Stimulated activated CD4-positive, alpha-beta T cell treated with anti-CD3 and anti-CD28 coated beads, Interleukin-4, amount 100 ng/mL, for 48 hours (primary cell): ENCODE data around the gene CHRNA4.
"Not testable (repeated sequence)": the region's sequence is repeated elsewhere in the genome, so short reads cannot be mapped to it uniquely, and the experiment has no call there.

Experiments
- DNase-seq, 2 donors: peaks; one replicate each; pipeline ENCODE4 v3.0.0-alpha.2; 2020; ENCODE audit warnings: low read depth in 2 of 2

The CHRNA4 gene

DNA sequence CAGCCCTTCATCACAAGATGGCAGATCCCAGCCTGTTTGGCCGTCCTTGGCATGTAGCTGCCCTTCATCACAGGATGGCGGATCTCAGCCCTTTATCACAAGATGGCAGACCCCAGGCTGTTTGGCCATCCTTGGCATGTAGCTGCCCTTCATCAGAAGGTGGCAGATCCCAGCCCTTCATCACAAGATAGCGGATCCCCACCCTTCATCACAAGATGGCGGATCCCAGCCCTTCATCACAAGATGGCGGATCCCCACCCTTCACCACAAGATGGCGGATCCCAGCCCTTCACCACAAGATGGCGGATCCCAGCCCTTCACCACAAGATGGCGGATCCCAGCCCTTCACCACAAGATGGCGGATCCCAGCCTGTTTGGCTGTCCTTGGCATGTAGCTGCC is 26.1 kb downstream of the CHRNA4 start:
- DNase-seq = not testable (repeated sequence)

GRCh38 chr20:63334356-63334755 is 26.8 kb downstream of the CHRNA4 start:
- DNase-seq = no peak

DNA sequence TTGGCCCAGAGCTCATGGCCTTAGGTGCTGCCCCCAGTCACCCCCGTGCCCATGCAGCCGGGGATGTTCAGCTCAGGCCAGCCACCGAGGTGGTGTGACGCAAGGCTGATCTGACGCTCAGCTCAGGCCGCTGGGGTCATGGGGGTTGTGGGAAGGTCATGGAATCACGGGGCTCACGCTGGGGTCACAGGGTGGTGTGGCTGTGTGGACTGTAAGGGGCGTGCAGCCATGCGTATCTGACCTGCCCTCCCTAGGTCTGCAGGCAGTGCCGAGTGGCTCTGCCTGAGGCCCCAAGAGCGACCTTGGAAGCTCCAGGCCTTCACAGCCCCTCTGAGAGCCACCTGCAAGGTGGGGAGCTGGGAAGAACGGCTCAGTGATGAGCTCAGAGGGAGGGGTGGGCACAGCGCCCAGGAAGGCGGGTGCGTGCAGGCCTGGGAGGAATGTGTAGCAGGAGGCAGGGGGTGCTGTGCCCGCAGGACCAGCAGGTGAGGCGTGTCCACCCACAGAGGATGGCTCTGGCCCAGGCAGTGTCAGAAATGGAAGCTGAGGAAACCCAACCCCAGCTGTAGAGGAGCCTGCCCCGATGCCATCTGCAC is 27.8 kb downstream of the CHRNA4 start:
- DNase-seq = no peak

- DNase-seq = no peak
Measured at GRCh38 chr20:63332488-63333240, 28.5 kb downstream of the CHRNA4 start.

DNA sequence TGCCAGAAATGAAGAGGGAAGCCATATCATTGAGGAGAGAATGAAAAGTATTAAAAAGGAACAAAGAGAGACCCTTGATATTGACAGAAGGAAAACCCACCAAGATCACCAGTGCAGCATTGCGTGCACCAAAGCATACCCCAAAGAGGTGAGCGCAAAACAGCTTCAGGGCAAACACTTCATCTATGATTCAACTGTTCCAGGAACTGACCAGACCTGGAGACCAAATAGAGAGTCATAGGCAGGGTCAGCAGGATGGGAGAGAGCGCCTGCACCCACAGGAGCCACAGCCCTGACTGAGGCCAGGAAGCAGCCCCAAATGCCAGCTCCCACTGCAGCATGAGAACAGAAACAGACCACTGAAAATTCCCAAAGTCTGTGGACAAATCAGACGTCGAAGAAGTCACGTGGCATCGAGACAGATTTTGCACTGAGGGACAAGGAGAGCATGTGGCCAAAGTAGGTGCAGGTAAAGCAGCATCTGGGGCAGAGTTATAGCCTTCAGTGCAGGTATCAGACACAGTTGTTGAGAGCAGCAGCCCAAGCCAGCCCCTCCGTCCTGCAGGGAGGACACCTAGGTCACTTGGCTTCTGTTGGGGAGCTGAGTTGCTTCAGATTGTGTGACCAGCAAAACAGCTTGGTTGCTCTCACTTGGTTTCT is 29.3 kb downstream of the CHRNA4 start:
- no peak for DNase-seq

- DNase-seq = no peak
Measured at GRCh38 chr20:63330940-63331339, 30.2 kb downstream of the CHRNA4 start.

GRCh38 chr20:63330084-63330760 is 30.9 kb downstream of the CHRNA4 start:
- no peak for DNase-seq

DNA sequence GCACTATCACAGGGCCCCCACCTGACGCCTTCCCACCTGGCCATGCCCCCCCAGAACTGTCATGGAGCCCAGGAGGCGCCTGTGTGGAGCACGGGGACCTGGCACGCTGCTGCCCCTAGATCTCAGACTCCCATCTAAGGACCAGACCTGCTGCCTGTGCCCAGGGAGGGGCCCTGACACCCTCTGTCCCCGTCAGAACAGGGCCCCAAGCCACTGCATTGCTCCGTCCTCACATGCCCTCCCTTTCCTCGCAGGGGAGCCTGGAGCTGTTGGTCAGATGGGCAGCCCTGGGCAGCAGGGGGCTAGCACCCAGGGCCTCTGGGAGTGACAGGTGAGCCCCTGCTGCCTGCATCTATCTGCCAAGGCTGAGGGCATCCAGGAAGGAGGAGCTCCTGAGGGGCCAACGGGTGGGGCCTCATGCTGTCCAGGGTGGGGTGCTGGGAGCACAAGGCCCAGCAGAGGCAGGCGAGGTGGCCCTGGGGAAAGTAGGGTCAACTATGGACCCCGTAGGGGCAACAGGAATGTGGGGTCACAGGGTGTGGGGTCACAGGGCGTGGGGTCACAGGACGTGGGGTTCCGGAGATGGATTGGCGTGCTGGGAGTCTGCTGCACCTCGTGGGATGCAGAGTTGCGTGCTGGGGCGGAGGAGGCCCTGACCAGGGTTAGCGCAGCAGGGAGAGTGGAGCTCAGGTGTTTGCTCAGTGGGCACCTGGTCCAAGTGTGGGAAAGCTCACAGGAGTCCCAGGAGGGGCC is 31.6 kb downstream of the CHRNA4 start:
- no peak for DNase-seq

DNA sequence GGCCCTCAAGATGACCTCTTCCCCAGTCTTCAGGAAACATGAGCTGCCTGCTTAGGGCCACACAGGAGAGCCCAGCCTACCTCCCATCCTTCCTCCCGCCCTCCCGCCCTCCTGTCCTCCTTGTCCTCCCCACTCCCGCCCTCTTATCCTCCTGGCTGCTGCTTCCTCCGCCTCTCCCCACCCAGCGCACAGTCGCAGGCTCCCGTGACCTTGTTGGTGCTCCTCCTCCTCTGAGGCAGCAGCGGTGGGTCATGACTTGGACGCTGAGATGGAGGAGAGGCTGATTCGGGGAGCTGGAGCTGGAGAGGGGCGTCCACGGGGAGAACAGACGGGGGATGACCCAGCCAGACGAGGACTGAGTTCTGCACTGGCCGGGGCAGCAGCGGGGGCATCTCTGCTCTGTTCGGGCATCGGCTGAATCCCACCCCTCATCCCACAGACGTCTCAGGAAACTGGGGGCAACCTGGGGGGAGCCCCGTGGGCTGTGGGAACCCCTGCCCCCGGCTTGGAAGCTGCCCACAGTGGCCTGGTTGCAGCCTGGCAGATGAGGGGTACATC is 32.4 kb downstream of the CHRNA4 start:
- no peak for DNase-seq

GRCh38 chr20:63328026-63328700 is 33.0 kb downstream of the CHRNA4 start:
- DNase-seq = no peak

GRCh38 chr20:63327231-63327745 is 33.9 kb downstream of the CHRNA4 start:
- DNase-seq = no peak

GRCh38 chr20:63326314-63327230 is 34.6 kb downstream of the CHRNA4 start:
- DNase-seq = no peak

- DNase-seq = no peak
Measured at GRCh38 chr20:63325554-63326313, 35.4 kb downstream of the CHRNA4 start.

- DNase-seq = no peak
Measured at GRCh38 chr20:63325021-63325471, 36.1 kb downstream of the CHRNA4 start.

DNA sequence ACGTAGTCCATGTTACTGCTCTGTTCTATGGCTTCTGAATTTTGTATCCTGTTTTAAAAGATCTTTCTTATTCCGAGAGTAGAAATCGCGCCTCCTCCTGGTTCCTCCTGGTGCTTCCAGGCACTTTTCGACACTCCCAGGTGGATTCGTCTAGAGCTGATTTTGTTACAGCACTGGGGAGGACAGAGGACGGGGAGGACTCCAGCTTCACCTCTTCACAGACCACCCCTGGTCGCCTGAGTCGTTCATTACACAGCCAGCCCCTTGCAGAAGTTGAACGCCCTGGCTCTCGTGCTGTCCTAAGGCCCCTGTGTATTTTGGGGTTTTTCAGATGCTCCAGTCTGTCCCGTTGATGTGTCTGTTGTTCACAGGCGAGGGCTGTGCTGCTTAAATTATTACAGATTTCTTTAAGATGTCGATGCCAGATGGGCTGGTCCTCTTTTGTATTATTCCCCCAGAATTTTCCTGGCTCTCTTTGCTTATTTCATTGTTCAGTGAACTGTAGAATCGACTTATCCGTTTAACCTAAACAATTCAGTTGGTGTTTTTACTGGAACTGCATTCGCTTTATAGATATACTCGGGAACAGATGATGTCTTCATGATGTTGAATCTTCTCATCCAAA is 37.7 kb downstream of the CHRNA4 start:
- DNase-seq = no peak

- DNase-seq = no peak
Measured at GRCh38 chr20:63322933-63323273, 38.2 kb downstream of the CHRNA4 start.

- DNase-seq = no peak
Measured at GRCh38 chr20:63322146-63322932, 38.8 kb downstream of the CHRNA4 start.
